ENCODE data around the gene AP2A2. TPM values are rescaled to one million over a fixed set of nuclear protein-coding genes. Genes with fewer than 3 reads are reported as not detected.

Gene AP2A2
- total RNA-seq, 1 experiment from 2014 or later: 70.6 TPM

- Mint-ChIP-seq H3K9me3 (ENCODE audit: unreplicated experiment) (peaks cover 9% of the 10 kb centered on the region), H3K36me3 (ENCODE audit: insufficient read depth, unreplicated experiment) (no peaks in the 10 kb centered on the region), H3K27ac (ENCODE audit: low read depth, unreplicated experiment) (no peak overlapping the region), H3K27me3 (ENCODE audit: insufficient read depth, unreplicated experiment) (peaks cover 14% of the 10 kb centered on the region), H3K4me1 (ENCODE audit: insufficient read depth, unreplicated experiment) (peaks cover 11% of the 10 kb centered on the region), H3K4me3 (ENCODE audit: unreplicated experiment) (no peak overlapping the region)
- DNase-seq (ENCODE audit: unreplicated experiment): peak; percentile 80
- intact Hi-C loops (cut with micrococcal nuclease): no loop called here
- ChIA-PET CTCF (interaction anchor here (0.6 to 1.1 kb wide), 2 partner anchors 34 to 382 kb away, joined by 4 to 5 read pairs; no protein-coding TSS in a partner anchor), POLR2A (no interaction called here)
- no TSS peak for BruUV-seq (replicated peaks)
- no peak for TF ChIP-seq CTCF (IDR thresholded peaks at IDR 0.05; ENCODE audit: unreplicated experiment)
Measured at GRCh38 chr11:1049431-1049891, 123.8 kb downstream of the AP2A2 start.

- ChIA-PET POLR2A (interaction anchor here (0.6 kb wide), 1 partner anchor 182 kb away, joined by 4 read pairs; no protein-coding TSS in a partner anchor), CTCF (interaction anchor here (0.6 to 1.9 kb wide), 13 partner anchors 11 to 1910 kb away, joined by 3 to 22 read pairs (median 3); partner anchors contain the start of genes AP2A2 and CHID1)
- TF ChIP-seq CTCF (IDR thresholded peaks at IDR 0.05; ENCODE audit: unreplicated experiment): no peak
- Mint-ChIP-seq H3K9me3 (ENCODE audit: unreplicated experiment) (peaks cover 4% of the 10 kb centered on the region), H3K27me3 (ENCODE audit: insufficient read depth, unreplicated experiment) (peaks cover 14% of the 10 kb centered on the region), H3K4me3 (ENCODE audit: unreplicated experiment) (no peak overlapping the region), H3K4me1 (ENCODE audit: insufficient read depth, unreplicated experiment) (peaks cover 11% of the 10 kb centered on the region), H3K27ac (ENCODE audit: low read depth, unreplicated experiment) (no peak overlapping the region), H3K36me3 (ENCODE audit: insufficient read depth, unreplicated experiment) (no peaks in the 10 kb centered on the region)
- DNase-seq (ENCODE audit: unreplicated experiment): no peak
- intact Hi-C loops (cut with micrococcal nuclease): loop anchor here (2.0 kb wide), 1 partner anchor 205 kb away; no protein-coding TSS in a partner anchor
- no TSS peak for BruUV-seq (replicated peaks)
Measured at GRCh38 chr11:1049911-1050580, 124.4 kb downstream of the AP2A2 start.

- ChIA-PET CTCF (interaction anchor here (0.6 to 1.9 kb wide), 26 partner anchors 9 to 1909 kb away, joined by 3 to 22 read pairs (median 3); partner anchors contain the start of genes AP2A2 and CHID1), POLR2A (interaction anchor here (0.6 kb wide), 1 partner anchor 183 kb away, joined by 4 read pairs; no protein-coding TSS in a partner anchor)
- no peak overlapping the region for H3K27ac Mint-ChIP-seq (ENCODE audit: low read depth, unreplicated experiment)
- peak; percentile 97 for TF ChIP-seq CTCF (IDR thresholded peaks at IDR 0.05; ENCODE audit: unreplicated experiment)
- intact Hi-C loops (cut with micrococcal nuclease): loop anchor here (1.0 to 2.0 kb wide), 2 partner anchors 124 to 206 kb away; no protein-coding TSS in a partner anchor
- BruUV-seq (replicated peaks): no TSS peak
- no peak overlapping the region for H3K4me3 Mint-ChIP-seq (ENCODE audit: unreplicated experiment)
- H3K36me3 Mint-ChIP-seq (ENCODE audit: insufficient read depth, unreplicated experiment): no peaks in the 10 kb centered on the region
- H3K9me3 Mint-ChIP-seq (ENCODE audit: unreplicated experiment): no peaks in the 10 kb centered on the region
- H3K27me3 Mint-ChIP-seq (ENCODE audit: insufficient read depth, unreplicated experiment): peaks cover 14% of the 10 kb centered on the region
- DNase-seq (ENCODE audit: unreplicated experiment): peak; percentile 85
- H3K4me1 Mint-ChIP-seq (ENCODE audit: insufficient read depth, unreplicated experiment): peaks cover 11% of the 10 kb centered on the region
Measured at GRCh38 chr11:1050581-1051355, 125.1 kb downstream of the AP2A2 start.
